Measurements from ENCODE around the gene CYTH2. TPM values are rescaled to one million over a fixed set of nuclear protein-coding genes. Genes with fewer than 3 reads are reported as not detected.

CYTH2 gene
- total RNA-seq, 2 experiments from 2014 or later: 44.0 to 53.2 TPM

DNA sequence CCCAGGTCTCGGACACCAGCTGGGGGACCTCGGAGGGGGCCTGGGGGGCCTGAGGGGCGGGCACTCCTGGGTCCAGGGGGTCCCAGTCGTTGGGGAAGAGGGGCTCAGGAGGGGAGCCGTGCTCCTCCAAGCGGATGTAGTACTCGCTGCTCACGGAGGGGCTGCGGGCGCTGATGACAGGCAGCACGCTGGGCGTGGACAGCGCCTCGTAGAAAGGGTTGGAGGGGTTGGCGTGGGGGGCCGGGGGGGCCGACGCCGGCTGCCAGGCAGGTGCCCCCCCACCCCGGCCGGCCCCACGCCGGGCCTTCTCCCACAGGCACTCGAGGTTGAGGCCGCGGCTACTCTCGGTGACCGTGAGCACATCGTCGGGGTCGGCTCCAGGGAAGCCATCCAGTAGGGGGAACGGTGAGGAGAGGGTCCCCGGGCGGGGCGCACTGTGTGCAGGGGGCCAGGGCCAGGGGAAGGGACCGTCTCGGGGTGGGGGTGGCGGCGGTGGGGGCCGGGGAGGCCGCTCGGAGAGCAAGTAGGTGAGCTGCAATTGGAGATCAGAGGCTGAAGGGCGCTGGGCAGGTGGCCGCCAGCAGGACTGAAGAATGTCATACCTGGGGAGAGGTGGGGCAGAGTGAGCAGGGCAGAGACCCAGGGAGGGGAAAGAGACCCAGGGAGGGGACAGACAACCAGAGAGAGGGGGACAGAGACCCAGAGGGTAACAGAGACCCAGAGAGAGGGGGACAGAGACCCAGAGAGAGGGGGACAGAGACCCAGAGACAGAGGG is 30.3 kb downstream of the CYTH2 start:
- no peak for DNase-seq (ENCODE audit: low spot score)
- no TSS peak for BruUV-seq (replicated peaks)
- CTCF ChIA-PET (ENCODE audit: unreplicated experiment): no interaction called here
- no peaks in the 10 kb centered on the region for H4K20me1 ChIP-seq (ENCODE audit: insufficient read depth, low read length)
- H3K4me3 ChIP-seq (ENCODE audit: low read depth, low read length, poor library complexity, severe bottlenecking): no peak overlapping the region
- H3K9me3 ChIP-seq (ENCODE audit: low read length): no peaks in the 10 kb centered on the region
- TF ChIP-seq, protein P1, sequence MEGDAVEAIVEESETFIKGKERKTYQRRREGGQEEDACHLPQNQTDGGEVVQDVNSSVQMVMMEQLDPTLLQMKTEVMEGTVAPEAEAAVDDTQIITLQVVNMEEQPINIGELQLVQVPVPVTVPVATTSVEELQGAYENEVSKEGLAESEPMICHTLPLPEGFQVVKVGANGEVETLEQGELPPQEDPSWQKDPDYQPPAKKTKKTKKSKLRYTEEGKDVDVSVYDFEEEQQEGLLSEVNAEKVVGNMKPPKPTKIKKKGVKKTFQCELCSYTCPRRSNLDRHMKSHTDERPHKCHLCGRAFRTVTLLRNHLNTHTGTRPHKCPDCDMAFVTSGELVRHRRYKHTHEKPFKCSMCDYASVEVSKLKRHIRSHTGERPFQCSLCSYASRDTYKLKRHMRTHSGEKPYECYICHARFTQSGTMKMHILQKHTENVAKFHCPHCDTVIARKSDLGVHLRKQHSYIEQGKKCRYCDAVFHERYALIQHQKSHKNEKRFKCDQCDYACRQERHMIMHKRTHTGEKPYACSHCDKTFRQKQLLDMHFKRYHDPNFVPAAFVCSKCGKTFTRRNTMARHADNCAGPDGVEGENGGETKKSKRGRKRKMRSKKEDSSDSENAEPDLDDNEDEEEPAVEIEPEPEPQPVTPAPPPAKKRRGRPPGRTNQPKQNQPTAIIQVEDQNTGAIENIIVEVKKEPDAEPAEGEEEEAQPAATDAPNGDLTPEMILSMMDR (conservative IDR thresholded peaks at IDR 0.05; ENCODE audit: low read length): no peak
- no peak for TF ChIP-seq EZH2phosphoT487 (IDR thresholded peaks at IDR 0.05; ENCODE audit: borderline replicate concordance, low read depth, low read length)
- no peaks in the 10 kb centered on the region for H3K79me2 ChIP-seq (ENCODE audit: insufficient read depth, low read depth, low read length)
- H3K36me3 ChIP-seq (ENCODE audit: insufficient read depth, low read length): no peaks in the 10 kb centered on the region
- intact Hi-C loops (cut with micrococcal nuclease; ENCODE audit: unreplicated experiment): no loop called here
- no peaks in the 10 kb centered on the region for H3K9me2 ChIP-seq (ENCODE audit: insufficient read depth, low read length)
- H3K4me2 ChIP-seq (ENCODE audit: low read length): no peak overlapping the region
- peaks cover 20% of the 10 kb centered on the region for H3K4me1 ChIP-seq (ENCODE audit: insufficient read depth, low read length, poor library complexity, severe bottlenecking)
- H2AFZ ChIP-seq (ENCODE audit: low read length): no peak overlapping the region
- H3K27ac ChIP-seq (ENCODE audit: low read depth, low read length, poor library complexity, severe bottlenecking): no peak overlapping the region
- POLR2A ChIA-PET: no interaction called here

DNA sequence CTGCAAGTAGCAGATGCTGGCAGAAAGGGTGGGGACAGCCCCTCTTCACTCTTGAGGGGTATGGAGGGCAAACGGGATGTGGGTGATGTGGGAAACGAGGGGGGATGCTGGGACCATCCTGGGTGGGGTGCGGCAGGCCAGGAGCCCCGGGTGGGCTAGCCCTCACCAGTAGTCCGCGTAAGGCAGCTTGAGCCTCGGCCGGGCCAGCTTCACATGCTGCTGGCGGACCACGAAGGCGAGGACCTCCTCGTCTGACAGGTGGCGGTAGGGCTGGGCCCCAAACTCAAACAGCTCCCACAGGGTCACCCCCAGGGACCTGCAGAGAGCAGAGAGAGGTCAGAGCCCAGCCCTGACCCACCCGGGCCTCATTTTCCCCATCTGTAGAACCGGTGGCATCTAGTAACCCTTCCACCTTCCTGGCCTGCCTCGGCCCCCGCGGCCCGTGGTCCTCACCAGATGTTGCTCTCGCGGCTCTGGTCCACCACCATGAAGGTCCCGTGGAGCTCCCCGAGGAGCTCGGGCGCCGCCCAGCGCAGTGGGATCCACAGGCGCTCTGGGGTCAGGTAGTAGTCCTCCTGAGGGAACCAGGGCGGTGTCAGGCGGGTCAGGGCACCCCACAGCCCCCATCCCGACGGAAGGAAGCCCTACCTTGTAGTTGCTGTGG is 31.8 kb downstream of the CYTH2 start:
- H3K9me3 ChIP-seq (ENCODE audit: low read length): no peaks in the 10 kb centered on the region
- peak overlapping the region; percentile 62; the same call in 1 of the 2 replicates for H2AFZ ChIP-seq (ENCODE audit: low read length)
- no peak for DNase-seq (ENCODE audit: low spot score)
- H3K4me1 ChIP-seq (ENCODE audit: insufficient read depth, low read length, poor library complexity, severe bottlenecking): peaks cover 20% of the 10 kb centered on the region
- TF ChIP-seq, protein P1 (conservative IDR thresholded peaks at IDR 0.05; ENCODE audit: low read length): no peak
- no peak for TF ChIP-seq EZH2phosphoT487 (IDR thresholded peaks at IDR 0.05; ENCODE audit: borderline replicate concordance, low read depth, low read length)
- no peaks in the 10 kb centered on the region for H3K9me2 ChIP-seq (ENCODE audit: insufficient read depth, low read length)
- BruUV-seq (replicated peaks): no TSS peak
- H3K27ac ChIP-seq (ENCODE audit: low read depth, low read length, poor library complexity, severe bottlenecking): peak overlapping the region; percentile 36
- H4K20me1 ChIP-seq (ENCODE audit: insufficient read depth, low read length): no peaks in the 10 kb centered on the region
- intact Hi-C loops (cut with micrococcal nuclease; ENCODE audit: unreplicated experiment): no loop called here
- H3K36me3 ChIP-seq (ENCODE audit: insufficient read depth, low read length): no peaks in the 10 kb centered on the region
- POLR2A ChIA-PET: no interaction called here
- peak overlapping the region; percentile 58 for H3K4me3 ChIP-seq (ENCODE audit: low read depth, low read length, poor library complexity, severe bottlenecking)
- CTCF ChIA-PET (ENCODE audit: unreplicated experiment): no interaction called here
- peak overlapping the region; percentile 65 for H3K4me2 ChIP-seq (ENCODE audit: low read length)
- H3K79me2 ChIP-seq (ENCODE audit: insufficient read depth, low read depth, low read length): no peaks in the 10 kb centered on the region
